ENCODE measurements around the gene TANC1.

- TF ChIP-seq CTCF (IDR thresholded peaks at IDR 0.05; ENCODE audit: borderline replicate concordance, extremely low read depth, low read length, poor library complexity, severe bottlenecking) = no peak
- TF ChIP-seq EZH2 (IDR thresholded peaks at IDR 0.05; ENCODE audit: borderline replicate concordance, low read depth, low read length, severe bottlenecking) = no peak
These were observed 225.4 kb downstream of the TANC1 start for GRCh38 chr2:159193791-159194190.

Measured in DND-41 (cell line).